GM19025 (cell line): ENCODE data around the gene UFD1.

Experiments
- ATAC-seq: cut with Tn5 transposase; IDR thresholded peaks from one replicate; pipeline ENCODE4 v1.9.1; 2021; ENCODE audit warnings: mild to moderate bottlenecking, low read depth, moderate library complexity; ENCODE audit not compliant: unreplicated experiment

UFD1 gene

GRCh38 chr22:19402642-19403191 lies 76.3 kb downstream of the UFD1 start:
- no peak for ATAC-seq

- ATAC-seq: no peak
These were observed 77.5 kb downstream of the UFD1 start for GRCh38 chr22:19401483-19401882.

GRCh38 chr22:19400881-19401280 lies 78.1 kb downstream of the UFD1 start:
- no peak for ATAC-seq
